ENCODE measurements around the gene SELENOI.

DNA sequence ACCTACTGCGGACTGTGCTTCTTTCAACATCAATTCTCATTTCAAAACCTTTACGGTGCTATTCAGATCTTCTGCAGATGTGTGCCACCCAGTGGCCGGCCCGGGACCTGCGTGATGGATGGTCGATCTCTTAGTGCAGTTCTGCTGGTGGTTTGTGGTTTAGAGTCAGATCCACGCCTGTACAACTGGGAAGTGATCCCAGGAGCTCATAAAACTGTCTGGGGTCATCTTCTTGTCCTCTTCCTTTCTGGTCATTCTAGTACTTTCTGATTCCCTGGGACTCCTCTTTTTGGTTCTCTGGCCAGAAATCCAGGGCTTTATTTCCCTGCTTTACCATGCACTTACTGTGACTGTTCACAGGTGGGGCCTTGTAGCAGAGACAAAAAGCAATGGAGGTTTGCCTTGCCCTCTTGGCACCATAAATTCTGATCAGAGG, 15.8 kb upstream of the SELENOI start:
- TF ChIP-seq, protein P1, sequence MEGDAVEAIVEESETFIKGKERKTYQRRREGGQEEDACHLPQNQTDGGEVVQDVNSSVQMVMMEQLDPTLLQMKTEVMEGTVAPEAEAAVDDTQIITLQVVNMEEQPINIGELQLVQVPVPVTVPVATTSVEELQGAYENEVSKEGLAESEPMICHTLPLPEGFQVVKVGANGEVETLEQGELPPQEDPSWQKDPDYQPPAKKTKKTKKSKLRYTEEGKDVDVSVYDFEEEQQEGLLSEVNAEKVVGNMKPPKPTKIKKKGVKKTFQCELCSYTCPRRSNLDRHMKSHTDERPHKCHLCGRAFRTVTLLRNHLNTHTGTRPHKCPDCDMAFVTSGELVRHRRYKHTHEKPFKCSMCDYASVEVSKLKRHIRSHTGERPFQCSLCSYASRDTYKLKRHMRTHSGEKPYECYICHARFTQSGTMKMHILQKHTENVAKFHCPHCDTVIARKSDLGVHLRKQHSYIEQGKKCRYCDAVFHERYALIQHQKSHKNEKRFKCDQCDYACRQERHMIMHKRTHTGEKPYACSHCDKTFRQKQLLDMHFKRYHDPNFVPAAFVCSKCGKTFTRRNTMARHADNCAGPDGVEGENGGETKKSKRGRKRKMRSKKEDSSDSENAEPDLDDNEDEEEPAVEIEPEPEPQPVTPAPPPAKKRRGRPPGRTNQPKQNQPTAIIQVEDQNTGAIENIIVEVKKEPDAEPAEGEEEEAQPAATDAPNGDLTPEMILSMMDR (conservative IDR thresholded peaks at IDR 0.05 in 1 of 2, IDR thresholded peaks at IDR 0.05 in 1 of 2; ENCODE audit: extremely low read depth in 1 of 2, insufficient read depth in 1 of 2, low read depth in 1 of 2, low read length in 2 of 2), result peak; percentile 94 to 95
- TF ChIP-seq EZH2 (IDR thresholded peaks at IDR 0.05; ENCODE audit: borderline replicate concordance, low read length), result no peak

All from mammary epithelial cell (primary cell).